Measurements from ENCODE around the gene LRRC75A. TPM values are rescaled to one million over a fixed set of nuclear protein-coding genes. Genes with fewer than 3 reads are reported as not detected.
"Not testable (repeated sequence)": the region's sequence is repeated elsewhere in the genome, so short reads cannot be mapped to it uniquely, and the experiment has no call there.

Gene LRRC75A, protein sequence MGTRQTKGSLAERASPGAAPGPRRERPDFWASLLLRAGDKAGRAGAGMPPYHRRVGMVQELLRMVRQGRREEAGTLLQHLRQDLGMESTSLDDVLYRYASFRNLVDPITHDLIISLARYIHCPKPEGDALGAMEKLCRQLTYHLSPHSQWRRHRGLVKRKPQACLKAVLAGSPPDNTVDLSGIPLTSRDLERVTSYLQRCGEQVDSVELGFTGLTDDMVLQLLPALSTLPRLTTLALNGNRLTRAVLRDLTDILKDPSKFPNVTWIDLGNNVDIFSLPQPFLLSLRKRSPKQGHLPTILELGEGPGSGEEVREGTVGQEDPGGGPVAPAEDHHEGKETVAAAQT
- 1 to 10 TPM; 4.5 to 6.1 (median 5.8) TPM for polyA plus RNA-seq (ENCODE audit: insufficient read depth in 1 of 5, insufficient read length in 5 of 5, low replicate concordance in 1 of 5)
- long read RNA-seq, donor 1, partial matches to known transcripts = 0 of 2 reads
- long read RNA-seq, donor 1, other reads (novel, unspliced or antisense) = 0 of 2 reads
- long read RNA-seq, donor 2 = 0 reads
- long read RNA-seq, donor 3, partial matches to known transcripts = 0 of 3 reads
- long read RNA-seq, donor 3, other reads (novel, unspliced or antisense) = 0 of 3 reads
- long read RNA-seq, donor 4, partial matches to known transcripts = 0 of 1 reads
- long read RNA-seq, donor 4, other reads (novel, unspliced or antisense) = 0 of 1 reads
- long read RNA-seq, donor 5, partial matches to known transcripts = 28 of 29 reads
- long read RNA-seq, donor 5, other reads (novel, unspliced or antisense) = 0 of 29 reads
- long read RNA-seq, donor 6, partial matches to known transcripts = 0 of 2 reads
- long read RNA-seq, donor 6, other reads (novel, unspliced or antisense) = 0 of 2 reads
- long read RNA-seq, donor 7, partial matches to known transcripts = 0 of 2 reads
- long read RNA-seq, donor 7, other reads (novel, unspliced or antisense) = 0 of 2 reads
- long read RNA-seq, donor 8, partial matches to known transcripts = 0 of 1 reads
- long read RNA-seq, donor 8, other reads (novel, unspliced or antisense) = 0 of 1 reads

DNA sequence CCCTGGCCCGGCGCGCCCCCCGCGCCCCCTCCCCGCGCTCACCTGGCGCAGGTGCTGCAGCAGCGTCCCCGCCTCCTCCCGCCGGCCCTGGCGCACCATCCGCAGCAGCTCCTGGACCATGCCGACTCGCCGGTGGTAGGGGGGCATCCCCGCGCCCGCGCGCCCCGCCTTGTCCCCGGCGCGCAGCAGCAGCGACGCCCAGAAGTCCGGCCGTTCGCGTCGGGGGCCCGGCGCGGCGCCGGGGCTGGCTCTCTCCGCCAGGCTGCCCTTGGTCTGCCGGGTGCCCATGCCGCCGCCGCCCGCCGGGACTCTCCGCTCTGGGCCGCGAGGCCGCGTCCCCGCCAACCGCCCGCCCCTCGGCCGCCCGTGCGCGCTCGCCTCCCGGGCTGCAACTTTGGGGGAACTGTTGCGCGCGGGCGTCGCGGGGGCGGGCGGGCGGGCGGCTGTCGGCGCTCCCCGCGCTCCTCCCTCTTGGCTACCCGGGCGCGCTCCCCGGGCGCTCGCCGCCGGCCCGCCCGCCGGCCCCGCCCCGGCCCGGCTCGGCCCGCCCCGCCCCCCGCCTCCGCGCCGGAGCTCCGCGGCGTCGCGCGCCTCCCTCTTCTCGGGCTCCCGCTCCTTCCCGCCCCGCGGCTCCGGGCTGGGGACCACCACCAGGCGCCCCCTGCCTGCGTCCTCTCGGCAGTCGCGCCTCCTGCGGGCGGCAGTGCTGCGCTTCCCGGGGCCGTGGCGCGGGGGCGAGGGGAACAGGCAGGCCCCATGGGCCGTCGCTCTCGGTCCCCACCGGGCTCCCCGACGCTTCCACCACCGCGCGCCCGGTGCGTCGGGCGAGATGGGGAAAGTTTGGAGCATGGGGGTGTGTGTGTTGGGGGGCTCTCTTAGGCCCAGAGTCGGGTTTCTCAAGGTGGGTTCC, at the start of gene LRRC75A:
LRRC75A (minus strand) TSS at position 491 of the 910 bp plus-strand sequence; CDS start at position 288, 203 bp downstream.
- peak; percentile 52 to 58 for DNase-seq

DNA sequence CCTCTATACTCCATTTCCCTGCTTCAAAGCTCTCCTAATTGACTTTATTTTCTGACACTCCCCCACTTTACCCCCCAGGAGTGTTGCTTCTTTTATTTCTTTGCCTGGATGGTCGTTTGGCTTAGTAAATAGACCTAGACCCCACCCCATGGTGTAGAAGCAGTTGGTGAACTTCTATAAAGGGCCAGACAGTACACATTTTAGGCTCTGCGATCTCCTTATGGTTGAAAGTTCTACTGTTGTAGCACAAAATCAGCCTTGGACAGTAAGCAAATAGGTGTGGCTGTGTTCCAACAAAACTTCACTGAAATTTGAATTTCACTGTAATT, 45.1 kb upstream of the LRRC75A start:
- DNase-seq = no peak

GRCh38 chr17:16534236-16534635, 42.2 kb upstream of the LRRC75A start:
- no peak for DNase-seq

DNA sequence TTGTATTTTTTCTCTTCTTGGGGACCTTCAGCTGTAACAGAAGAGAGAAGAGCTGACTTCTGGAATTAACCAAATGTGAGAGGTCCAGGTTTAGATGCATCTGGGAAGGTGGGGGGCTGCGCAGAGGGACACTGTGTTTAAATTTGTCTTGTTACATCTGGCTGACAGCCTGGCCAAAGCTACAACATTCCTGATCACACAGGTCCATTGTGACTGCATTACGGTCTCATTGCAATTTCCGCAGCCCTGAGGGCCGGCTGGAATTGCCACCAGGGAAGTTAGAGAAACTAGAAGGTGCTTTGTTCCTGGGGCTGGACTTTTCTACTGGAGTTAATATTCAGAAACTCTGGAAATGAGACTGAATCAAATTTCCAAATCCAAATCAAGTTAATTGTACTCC, 37.9 kb upstream of the LRRC75A start:
- DNase-seq = no peak

DNA sequence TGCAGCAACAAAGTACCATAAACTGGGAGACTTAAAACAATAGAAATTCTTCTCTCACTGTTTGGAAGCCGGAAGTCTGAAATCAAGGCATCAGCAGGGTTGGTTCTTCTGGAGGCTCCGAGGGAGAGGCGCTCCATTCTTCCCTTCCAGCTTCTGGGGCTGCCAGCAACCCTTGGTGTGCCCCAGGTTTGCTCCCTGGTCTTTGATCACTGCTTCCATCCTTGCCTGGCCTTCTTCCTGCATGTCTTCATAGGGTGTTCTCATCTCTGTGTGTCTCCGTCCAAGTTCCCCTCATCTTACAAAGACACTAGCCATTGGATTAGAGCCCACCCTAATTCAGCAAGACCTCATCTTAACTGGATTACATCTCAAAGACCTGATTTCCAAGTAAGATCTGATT, 35.3 kb upstream of the LRRC75A start:
- no peak for DNase-seq

DNA sequence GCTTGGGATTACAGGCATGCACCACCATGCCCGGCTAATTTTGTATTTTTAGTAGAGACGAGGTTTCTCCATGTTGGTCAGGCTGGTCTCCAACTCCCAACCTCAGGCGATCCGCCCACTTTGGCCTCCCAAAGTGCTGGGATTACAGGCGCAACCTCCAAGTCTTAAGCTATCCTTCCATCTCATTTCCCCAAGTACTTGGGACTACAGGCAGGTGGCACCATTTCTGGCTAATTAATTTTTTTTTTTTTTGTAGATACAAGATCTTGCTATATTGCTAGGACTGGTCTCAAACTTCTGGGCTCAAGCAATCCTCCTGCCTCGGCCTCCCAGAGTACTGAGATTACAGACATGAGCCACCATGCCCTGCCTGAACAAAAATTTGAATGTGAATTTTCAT, 33.6 kb upstream of the LRRC75A start:
- not testable (repeated sequence) for DNase-seq

- peak; percentile 75 to 83 for DNase-seq
These were observed 29.2 kb upstream of the LRRC75A start for GRCh38 chr17:16521070-16521727.

DNA sequence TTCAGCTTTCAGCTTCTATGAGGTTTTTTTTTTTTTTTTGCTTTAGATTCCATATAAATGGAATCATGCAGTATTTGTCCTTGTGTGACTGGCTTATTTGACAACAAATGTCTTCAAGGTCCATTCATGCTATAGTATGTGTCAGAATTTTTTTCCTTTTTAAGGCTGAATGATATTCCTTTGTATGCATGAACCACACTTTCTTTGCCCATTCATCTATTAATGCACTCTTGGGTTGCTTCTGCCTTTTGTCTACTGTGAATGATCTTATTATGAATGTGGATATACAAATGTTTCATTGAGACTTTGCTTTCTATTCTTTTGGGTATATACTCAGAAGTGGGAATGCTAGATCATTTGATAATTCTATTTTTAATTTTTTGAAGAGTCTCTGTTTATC, 27.0 kb upstream of the LRRC75A start:
- no peak for DNase-seq

GRCh38 chr17:16517477-16517876, 25.5 kb upstream of the LRRC75A start:
- no peak for DNase-seq

- no peak for DNase-seq
These were observed 24.6 kb upstream of the LRRC75A start for GRCh38 chr17:16516594-16517051.

- no peak for DNase-seq
These were observed 23.9 kb upstream of the LRRC75A start for GRCh38 chr17:16515933-16516332.

GRCh38 chr17:16513873-16514272, 21.9 kb upstream of the LRRC75A start:
- DNase-seq = no peak

DNA sequence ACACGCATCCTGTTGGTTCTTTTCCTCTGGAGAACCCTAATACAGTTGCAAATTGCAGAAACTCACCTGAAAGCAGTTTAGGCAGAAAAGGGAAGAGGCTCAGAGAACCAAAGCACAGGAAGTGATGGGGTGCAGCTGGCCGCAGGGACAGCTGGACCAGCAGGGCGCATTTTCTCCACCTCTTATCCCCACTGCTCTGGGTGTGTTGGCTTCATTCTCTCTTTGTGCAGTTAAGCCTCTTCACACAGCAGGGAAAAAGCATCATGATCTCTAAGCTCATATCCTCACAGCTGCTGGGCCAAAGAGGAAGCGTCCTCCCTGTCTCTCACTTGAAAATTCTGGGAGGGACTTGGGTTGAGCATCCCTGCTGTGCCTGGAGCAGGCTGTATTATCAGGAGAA, 20.0 kb upstream of the LRRC75A start:
- DNase-seq = no peak

DNA sequence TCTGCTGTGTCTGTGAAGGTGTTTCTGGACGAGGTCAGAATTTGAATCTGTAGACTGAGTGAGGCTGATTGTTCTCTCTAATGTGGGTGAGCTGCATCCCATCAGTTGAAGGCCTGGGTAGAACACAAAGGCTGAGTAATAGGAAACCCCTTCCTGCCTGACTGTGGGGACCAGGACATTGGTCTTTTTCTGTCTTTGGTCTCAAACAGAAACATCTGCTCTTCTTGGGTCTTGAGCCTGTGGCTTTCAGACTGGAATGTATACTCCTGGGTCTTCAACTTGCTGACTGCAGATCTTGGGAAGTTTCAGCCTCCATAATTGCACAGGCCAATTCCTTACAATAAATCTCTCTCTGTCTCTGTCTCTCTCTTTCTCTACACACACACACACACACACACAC, 19.6 kb upstream of the LRRC75A start:
- DNase-seq = no peak

DNA sequence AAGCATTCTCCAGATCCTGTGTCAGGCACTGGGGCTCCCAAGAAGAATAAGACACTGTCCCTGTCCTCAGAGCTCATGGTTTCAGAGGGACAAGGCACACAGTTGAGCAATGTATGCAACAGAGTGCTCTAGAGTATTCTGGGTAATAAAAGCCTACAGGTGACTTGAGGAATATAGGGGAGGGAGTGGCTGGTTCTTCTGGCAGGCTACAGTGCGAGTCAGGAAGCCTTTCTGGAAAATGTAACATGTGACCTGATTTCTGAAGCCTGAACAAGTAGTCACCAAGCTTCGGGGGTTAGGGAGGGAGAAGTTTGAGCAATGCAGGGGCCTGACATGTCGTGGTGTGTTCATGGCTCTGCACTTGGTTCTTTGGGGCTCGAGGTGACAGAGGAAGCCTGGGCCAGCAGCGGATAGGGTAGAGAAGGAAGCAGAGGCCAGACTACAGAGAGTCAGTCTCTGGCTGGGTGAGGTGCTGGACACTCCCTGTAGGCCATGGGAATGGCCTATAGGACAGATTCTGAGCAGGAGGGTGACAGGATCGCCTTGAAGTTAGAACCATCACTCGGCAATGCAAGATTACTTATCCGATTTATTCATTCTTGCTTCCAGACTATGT, 16.0 kb upstream of the LRRC75A start:
- no peak for DNase-seq

- no peak for DNase-seq
These were observed 14.2 kb upstream of the LRRC75A start for GRCh38 chr17:16506188-16506587.

GRCh38 chr17:16504984-16505383, 13.0 kb upstream of the LRRC75A start:
- no peak for DNase-seq

DNA sequence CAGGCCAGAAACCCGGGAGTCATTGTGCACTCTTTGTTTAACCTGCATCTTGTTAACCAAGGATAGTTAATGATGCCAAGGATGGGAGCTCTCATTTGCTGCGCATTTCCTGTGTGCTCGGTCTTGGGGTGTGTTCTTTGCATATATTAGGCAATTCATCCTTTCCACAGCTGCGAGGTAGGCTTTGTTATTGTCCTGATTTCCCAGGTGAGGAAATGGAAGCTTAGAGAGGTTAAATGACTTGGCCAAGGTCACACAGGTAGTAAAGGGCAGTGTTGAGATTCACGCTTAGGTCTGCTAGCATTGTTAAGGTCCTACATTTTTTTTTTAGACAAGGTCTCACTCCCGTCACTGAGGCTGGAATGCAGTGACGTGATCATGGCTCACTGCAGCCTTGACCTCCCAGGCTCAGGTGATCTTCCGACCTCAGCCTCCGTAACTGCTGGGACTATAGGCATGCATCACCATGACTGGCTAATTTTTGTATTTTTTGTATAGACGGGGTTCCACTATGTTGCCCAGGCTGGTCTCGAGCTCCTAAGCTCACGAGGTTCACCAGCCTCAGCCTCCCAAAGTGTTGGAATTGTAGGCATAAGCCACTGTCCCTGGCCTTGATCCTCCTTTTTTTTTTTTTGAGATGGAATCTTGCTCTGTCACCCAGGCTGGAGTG, 5.0 kb upstream of the LRRC75A start:
- DNase-seq = no peak

- DNase-seq = no peak
These were observed 4.2 kb upstream of the LRRC75A start for GRCh38 chr17:16495980-16496819.

All from right lung (tissue), 10 donors.